Measurements from ENCODE around the gene SRGAP3.

DNA sequence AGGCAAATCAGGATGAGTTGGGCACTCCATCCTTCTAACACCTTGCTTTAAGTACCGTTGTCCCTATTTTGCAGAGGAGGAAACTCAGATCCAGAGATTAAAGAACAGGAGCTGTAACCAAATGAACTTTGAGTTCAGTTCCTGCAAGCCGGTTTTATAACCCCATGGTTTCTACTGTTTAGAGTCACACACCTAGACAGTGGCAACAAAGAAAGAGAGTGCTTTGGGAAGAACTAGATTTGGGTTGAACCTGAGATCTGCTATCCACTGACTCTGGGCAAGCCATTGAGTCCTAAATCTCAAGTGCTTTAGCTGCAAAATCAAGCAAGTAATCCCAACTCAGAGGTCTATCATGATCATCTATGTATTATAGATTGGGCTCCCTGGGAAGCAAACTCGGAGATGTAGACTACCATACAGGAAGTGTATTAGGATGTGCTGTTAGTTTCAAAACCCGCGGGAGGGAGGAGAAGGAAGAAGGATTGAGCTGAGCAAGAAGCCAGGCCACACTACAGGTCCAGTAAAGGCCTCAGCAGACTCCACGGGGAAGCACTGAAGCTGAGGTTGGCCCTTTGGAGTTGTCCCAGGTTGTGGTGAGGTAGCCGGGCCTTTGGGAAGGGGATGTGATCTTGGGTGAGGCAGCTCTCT, 42.2 kb downstream of the SRGAP3 start:
- TF ChIP-seq, protein P1, sequence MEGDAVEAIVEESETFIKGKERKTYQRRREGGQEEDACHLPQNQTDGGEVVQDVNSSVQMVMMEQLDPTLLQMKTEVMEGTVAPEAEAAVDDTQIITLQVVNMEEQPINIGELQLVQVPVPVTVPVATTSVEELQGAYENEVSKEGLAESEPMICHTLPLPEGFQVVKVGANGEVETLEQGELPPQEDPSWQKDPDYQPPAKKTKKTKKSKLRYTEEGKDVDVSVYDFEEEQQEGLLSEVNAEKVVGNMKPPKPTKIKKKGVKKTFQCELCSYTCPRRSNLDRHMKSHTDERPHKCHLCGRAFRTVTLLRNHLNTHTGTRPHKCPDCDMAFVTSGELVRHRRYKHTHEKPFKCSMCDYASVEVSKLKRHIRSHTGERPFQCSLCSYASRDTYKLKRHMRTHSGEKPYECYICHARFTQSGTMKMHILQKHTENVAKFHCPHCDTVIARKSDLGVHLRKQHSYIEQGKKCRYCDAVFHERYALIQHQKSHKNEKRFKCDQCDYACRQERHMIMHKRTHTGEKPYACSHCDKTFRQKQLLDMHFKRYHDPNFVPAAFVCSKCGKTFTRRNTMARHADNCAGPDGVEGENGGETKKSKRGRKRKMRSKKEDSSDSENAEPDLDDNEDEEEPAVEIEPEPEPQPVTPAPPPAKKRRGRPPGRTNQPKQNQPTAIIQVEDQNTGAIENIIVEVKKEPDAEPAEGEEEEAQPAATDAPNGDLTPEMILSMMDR (IDR thresholded peaks at IDR 0.05), result no peak
- no peak for TF ChIP-seq POLR2A (IDR thresholded peaks at IDR 0.05)
- no peak for TF ChIP-seq EP300 (IDR thresholded peaks at IDR 0.05)
